ENCODE results near the gene CRELD1. TPM values are rescaled to one million over a fixed set of nuclear protein-coding genes. Genes with fewer than 3 reads are reported as not detected.
A peak's percentile ranks its signal among the peaks of the same experiment; 100 is the strongest.

Gene CRELD1
- total RNA-seq, 4 donors from 2014 or later: 54.3 to 80.0 (median 64.6) TPM

GRCh38 chr3:9909221-9910013 lies 24.2 kb upstream of the CRELD1 start:
- TF ChIP-seq POLR2AphosphoS5 (IDR thresholded peaks at IDR 0.05) (no peak), POLR2A (IDR thresholded peaks at IDR 0.05) (no peak), EP300 (IDR thresholded peaks at IDR 0.05) (no peak), CTCF (IDR thresholded peaks at IDR 0.05) (no peak)
- Histone ChIP-seq H3K4me1 (peaks cover 0 to 12% (median 0%) of the 10 kb centered on the region in 3 donors), H3K4me3 (no peak overlapping the region), H3K27ac (no peak overlapping the region), H3K27me3 (no peaks in the 10 kb centered on the region), H3K36me3 (no peaks in the 10 kb centered on the region), H3K9me3 (no peaks in the 10 kb centered on the region)
- ATAC-seq: no peak
- 92% methylated on average over 2 to 6 of the region's 7 CpGs for WGBS, 2 donors (ENCODE audit: low coverage in 1 of 2)

- Histone ChIP-seq H3K27ac (no peak overlapping the region), H3K4me1 (peaks cover 0 to 36% (median 6%) of the 10 kb centered on the region in 3 donors), H3K4me3 (no peak overlapping the region), H3K36me3 (no peaks in the 10 kb centered on the region), H3K9me3 (no peaks in the 10 kb centered on the region), H3K27me3 (no peaks in the 10 kb centered on the region)
- WGBS, 2 donors (ENCODE audit: low coverage in 1 of 2): 75 to 80% methylated on average over 2 to 5 of the region's 8 CpGs
- no peak for ATAC-seq
- TF ChIP-seq POLR2AphosphoS5 (IDR thresholded peaks at IDR 0.05) (no peak), POLR2A (IDR thresholded peaks at IDR 0.05) (no peak), CTCF (IDR thresholded peaks at IDR 0.05) (no peak), EP300 (IDR thresholded peaks at IDR 0.05) (no peak)
Observed at GRCh38 chr3:9911863-9912262, 21.8 kb upstream of the CRELD1 start.

GRCh38 chr3:9912294-9912935 lies 21.2 kb upstream of the CRELD1 start:
- Histone ChIP-seq H3K4me3 (no peak overlapping the region), H3K27me3 (no peaks in the 10 kb centered on the region), H3K9me3 (no peaks in the 10 kb centered on the region), H3K36me3 (no peaks in the 10 kb centered on the region), H3K27ac (no peak overlapping the region), H3K4me1 (peaks cover 0 to 40% (median 10%) of the 10 kb centered on the region in 3 donors)
- no peak for TF ChIP-seq EP300 (IDR thresholded peaks at IDR 0.05)
- no peak for TF ChIP-seq POLR2A (IDR thresholded peaks at IDR 0.05)
- 85 to 86% methylated on average over 5 to 6 of the region's 7 CpGs for WGBS, 2 donors (ENCODE audit: low coverage in 1 of 2)
- ATAC-seq: no peak

GRCh38 chr3:9913601-9914000 lies 20.0 kb upstream of the CRELD1 start:
- no peak for ATAC-seq
- WGBS, 2 donors (ENCODE audit: low coverage in 1 of 2): 52 to 80% methylated on average over 1 to 5 of the region's 5 CpGs
- no peaks in the 10 kb centered on the region for H3K9me3 ChIP-seq
- H3K36me3 ChIP-seq: no peaks in the 10 kb centered on the region
- H3K27ac ChIP-seq: peak overlapping the region in 3 of 4 donors; percentile 89 to 96 (median 94)
- TF ChIP-seq POLR2AphosphoS5 (IDR thresholded peaks at IDR 0.05) (no peak), EP300 (IDR thresholded peaks at IDR 0.05) (no peak), POLR2A (IDR thresholded peaks at IDR 0.05) (no peak), CTCF (IDR thresholded peaks at IDR 0.05) (no peak)
- no peak overlapping the region for H3K4me3 ChIP-seq
- H3K4me1 ChIP-seq: peaks cover 0 to 52% (median 20%) of the 10 kb centered on the region in 3 donors
- H3K27me3 ChIP-seq: no peaks in the 10 kb centered on the region

- Histone ChIP-seq H3K4me3 (no peak overlapping the region), H3K36me3 (no peaks in the 10 kb centered on the region), H3K9me3 (no peaks in the 10 kb centered on the region), H3K27ac (peak overlapping the region in 3 of 4 donors; percentile 89 to 96 (median 94)), H3K27me3 (no peaks in the 10 kb centered on the region), H3K4me1 (peaks cover 0 to 56% (median 20%) of the 10 kb centered on the region in 3 donors)
- ATAC-seq: no peak
- WGBS, 2 donors (ENCODE audit: low coverage in 1 of 2): 56% methylated on average over 1 of the region's 1 CpG; no CpG with 5 or more reads in 1 of the 2 donors
- TF ChIP-seq CTCF (IDR thresholded peaks at IDR 0.05) (no peak), EP300 (IDR thresholded peaks at IDR 0.05) (no peak), POLR2AphosphoS5 (IDR thresholded peaks at IDR 0.05) (no peak), POLR2A (IDR thresholded peaks at IDR 0.05) (no peak)
Observed at GRCh38 chr3:9914011-9914410, 19.6 kb upstream of the CRELD1 start.

Data from gastroesophageal sphincter (tissue), 4 donors.